SH-SY5Y (cell line): ENCODE measurements around the gene MOB1B.

Experiments used
- GATA2 ChIP-seq: IDR thresholded peaks from 2 replicates; pipeline ENCODE4 v1.6.1; 2011; ENCODE audit warnings: mild to moderate bottlenecking, low read depth, low read length
- GATA3 ChIP-seq: IDR thresholded peaks from 2 replicates; pipeline ENCODE4 v1.6.1; 2011; ENCODE audit warnings: low read depth, mild to moderate bottlenecking, low read length, moderate library complexity

GRCh38 chr4:70994387-70995099 is 92.4 kb downstream of the MOB1B start:
- no peak for TF ChIP-seq GATA2
- TF ChIP-seq GATA3 = no peak
